ENCODE measurements around the gene MYH3.

Gene MYH3

DNA sequence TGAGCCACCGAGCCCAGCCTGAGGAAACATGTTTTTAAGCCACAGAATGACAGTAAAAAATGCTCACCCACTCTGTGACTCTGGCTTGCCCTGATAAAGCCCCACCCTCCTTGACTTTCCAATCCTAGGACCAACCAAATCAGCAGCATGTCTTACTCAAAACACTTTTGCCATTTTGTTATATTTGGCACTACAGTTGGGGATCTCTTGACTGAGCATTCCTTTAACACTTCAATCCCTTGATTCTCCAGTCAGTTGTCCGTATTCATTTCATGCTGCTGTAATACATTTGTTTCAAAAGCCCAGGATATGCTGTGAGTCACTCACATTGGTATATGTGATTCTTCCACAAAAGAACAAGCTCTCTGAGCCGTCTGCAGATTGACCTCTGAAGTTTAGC lies 8.2 kb downstream of the MYH3 start:
- DNase-seq (ENCODE audit: low read depth in 2 of 2), result no peak

DNA sequence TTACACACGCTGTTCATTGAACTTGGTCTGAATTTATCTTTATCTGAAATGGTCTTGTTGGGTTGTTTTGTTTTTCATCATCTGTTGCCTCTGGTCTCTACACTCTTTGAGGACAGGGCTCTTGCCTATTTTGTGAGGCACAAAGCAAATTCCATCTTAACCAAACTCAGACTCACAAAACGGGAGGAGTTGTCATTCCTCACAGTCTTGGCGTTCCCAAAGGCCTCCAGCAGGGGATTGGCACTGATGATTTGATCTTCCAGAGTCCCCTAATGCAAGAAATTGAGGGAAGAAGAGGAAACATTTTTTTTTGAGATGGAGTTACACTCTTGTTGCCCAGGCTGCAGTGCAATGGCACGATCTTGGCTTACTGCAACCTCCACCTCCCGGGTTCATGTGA lies 8.7 kb downstream of the MYH3 start:
- no peak for DNase-seq (ENCODE audit: low read depth in 2 of 2)

DNA sequence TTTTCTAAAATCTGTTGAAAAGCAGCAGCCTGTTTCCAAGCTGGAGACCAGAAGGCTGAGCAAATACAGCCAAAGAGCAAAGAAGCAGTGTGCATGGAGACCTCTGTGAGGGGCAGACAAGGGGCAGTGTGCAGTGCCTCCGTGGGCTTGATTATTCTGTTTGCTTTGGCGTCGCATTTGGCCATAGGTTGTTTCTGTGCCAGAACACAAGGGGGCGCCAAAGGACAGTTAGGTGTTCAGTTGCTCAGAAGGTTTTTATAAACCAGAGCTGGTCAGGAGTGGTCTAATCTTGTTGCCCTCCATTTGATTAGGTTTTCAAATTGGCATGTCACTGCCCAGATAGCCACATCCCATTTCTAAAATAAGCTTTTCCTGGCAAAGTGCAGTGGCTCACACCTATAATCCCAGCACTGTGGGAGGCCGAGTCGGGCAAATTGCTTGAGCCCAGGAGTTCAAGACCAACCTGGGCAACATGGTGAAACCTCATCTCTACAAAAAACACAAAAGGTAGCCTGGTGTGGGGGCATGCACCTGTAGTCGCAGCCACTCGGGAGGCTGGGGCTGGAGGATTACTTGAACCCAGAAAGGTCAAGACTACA lies 10.6 kb downstream of the MYH3 start:
- DNase-seq (ENCODE audit: low read depth in 2 of 2), result peak; percentile 58 to 66

DNA sequence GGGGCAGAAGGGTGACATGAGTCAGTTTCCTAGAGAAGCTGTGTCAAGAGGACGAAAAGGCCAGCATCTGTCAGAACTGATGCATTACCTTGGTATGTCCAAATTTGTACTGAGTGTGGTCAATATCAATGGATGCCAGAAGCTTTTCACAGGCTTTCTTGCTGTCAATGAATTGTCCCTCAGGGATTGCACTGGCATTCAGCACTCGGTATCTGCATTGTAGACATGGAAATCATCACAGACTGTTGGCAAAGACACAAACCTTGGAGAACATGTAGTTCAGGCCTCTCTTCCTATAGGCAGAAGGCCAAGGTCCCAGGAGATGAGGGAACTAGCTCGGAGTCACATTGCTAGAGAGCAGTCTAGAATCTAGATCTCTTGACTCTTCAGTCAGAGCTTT lies 16.6 kb downstream of the MYH3 start:
- DNase-seq (ENCODE audit: low read depth in 2 of 2), result no peak

DNA sequence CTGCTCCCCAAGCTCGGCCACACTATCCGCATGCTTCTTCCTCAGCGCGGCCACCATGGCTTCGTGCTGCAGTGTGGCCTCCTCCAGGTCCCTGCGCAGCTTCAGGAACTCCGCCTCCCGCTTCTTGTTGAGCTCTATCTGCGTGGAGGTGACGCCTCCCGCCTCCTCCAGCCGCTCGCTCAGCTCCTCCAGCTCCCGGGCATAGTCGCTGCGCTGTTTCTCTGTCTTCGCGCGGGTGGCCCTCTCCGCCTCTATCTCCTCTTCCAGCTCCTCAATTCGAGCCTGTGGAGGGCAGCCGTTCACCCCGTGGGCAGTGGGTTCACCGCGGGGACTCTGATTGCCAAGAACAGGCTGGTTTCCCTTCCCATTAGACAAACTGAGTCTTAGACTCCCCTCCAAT lies 19.0 kb downstream of the MYH3 start:
- no peak for DNase-seq (ENCODE audit: low read depth in 2 of 2)

DNA sequence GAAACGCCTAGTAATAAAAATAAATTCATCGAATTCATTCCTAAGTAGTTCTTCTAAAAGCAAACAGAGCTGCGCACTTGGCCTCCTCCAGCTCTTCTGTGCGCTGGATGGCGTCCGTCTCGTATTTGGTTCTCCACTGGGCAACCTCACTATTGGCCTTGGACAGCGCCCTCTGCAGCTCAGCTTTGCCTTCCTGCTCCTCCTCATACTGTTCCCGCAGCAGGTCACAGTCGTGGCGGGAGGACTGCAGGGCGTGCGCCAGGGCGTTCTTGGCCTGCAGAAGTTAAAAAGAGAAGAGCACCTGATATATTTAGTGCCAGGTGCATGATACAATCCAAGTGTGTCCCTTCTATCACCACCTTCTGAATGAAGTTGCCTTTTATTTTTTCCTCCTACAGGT lies 21.8 kb downstream of the MYH3 start:
- DNase-seq (ENCODE audit: low read depth in 2 of 2), result no peak

DNA sequence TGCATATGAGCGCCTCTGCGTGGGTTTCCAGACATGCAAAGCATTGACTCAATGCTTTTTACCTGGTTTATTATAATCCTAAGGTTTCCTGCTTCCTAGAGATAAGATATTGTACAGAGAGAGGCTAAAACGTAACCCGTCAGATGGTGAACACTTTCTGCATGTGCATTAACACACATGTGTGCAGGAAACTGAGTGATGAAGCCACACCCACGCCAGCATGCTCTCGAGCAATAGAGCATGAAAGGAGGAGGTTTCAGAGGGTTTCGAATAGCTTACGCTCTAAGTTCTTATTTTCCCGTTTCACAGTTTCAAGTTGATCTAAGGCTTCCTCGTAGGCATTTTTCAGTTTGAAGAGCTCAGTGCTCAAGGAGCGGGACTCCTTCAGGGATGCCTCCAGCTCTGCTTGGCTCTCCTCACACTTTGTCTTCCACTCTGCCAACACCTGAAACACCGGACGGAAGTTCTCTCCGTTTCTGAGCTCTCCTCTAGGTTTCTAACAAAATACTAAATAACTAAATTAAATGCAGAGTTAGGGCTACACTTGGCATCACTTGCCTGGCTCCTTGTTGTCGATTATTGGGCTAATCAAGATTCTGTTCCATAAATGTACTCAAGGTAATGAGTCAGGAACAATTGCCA lies 23.2 kb downstream of the MYH3 start:
- no peak for DNase-seq (ENCODE audit: low read depth in 2 of 2)

DNA sequence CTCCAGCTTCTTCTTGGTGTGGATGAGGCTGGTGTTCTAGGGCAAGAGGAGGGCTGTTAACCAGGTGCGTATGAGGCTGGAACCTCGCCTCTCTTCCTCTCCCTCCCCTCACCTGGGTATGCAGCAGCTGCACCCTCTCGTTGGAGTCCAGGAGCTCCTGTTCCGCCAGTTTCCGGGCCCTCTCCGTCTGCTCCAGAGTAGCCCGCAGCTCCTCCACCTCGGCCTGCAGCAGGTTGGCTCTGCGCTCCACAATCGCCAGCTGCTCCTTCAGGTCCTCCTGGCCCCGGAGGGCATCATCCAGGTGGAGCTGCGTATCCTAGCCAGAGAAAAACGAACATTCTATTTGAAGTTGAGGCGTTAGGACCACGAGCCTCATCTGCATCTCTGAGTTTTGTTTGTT lies 25.4 kb downstream of the MYH3 start:
- DNase-seq (ENCODE audit: low read depth in 2 of 2), result no peak

DNA sequence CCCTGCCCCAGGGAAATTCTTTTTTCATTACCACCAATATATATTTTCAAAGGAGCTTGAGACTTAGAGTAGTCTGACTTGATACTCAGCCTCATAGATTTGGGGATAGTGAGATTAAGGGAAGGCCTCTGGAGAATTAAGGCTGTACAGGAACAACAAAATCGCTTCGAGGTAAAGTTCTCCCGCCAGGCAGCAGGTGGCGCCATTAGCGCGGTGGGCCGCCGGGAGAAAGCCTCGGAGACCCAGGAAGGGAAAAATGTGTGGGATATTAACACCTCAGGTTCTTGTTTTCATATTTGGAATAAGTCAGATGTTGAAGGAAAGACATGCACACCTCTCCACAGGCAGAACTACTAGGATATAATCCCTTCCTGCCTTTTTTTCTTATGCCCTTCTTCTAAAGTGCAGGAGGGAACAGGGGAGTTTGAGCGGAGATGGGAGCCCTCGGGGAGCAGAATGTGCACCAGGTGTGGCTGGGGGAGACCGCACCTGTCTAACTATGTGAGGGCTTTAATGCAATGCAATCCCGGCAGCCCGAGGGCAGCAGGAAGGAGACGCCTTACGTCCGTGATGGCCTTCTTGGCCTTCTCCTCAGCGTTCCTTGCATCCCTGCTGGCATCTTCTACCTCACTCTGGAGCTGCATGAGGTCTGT lies 25.9 kb downstream of the MYH3 start:
- DNase-seq (ENCODE audit: low read depth in 2 of 2), result no peak

DNA sequence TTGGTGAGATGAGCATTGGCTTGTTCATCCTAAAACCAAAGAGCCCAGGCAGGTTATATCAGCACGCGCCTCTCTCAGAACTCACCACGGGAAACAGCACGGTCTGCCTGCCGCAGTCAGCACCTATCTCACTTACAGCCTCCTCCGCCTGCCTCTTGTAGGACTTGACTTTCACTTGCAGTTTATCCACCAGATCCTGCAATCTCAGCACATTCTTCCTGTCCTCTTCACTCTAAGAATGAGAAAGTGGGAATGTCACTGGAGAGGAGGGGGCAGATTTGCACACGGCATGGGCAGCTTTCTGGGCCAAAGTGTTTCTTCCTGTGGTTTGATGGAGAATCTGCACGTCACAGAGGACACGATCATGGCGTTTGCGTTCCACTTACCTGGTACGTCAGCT lies 27.4 kb downstream of the MYH3 start:
- no peak for DNase-seq (ENCODE audit: low read depth in 2 of 2)

DNA sequence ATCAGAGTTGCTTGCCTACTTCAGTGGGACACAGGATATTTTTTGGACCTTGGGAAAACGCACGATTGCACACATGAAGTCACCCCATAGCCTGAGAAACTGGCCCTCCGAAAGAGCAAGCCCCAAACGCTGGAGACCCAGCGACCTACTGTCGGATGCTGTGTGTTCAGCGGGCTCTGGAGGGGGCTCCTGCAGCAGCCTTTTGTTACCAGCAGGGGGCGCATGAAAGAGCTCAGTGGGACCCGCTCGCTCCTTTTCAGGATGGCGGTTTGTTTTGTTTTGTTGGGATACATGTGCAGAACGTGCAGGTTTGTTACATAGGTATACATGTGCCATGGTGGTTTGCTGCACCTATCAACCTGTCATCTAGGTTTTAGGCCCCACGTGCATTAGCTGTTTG lies 28.4 kb downstream of the MYH3 start:
- no peak for DNase-seq (ENCODE audit: low read depth in 2 of 2)

DNA sequence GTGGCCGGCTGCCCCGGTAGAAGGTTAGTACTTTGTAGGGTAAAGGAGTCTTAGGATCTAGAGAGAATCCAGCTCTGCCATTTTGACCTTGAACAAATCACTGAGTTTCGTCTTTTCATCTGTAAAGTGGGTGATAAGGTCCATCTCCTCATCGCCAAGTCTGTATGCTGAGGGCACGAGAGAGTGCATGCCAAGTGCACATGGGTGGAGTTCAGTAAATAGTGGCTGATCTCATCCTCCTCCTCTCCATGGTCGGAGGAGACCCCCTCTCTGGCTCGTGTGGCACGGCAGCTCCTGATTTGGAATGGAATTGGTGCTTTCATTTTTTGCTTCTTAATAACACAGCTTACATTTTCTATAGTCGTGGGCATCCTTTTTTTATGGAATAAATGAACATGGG lies 30.7 kb downstream of the MYH3 start:
- no peak for DNase-seq (ENCODE audit: low read depth in 2 of 2)

DNA sequence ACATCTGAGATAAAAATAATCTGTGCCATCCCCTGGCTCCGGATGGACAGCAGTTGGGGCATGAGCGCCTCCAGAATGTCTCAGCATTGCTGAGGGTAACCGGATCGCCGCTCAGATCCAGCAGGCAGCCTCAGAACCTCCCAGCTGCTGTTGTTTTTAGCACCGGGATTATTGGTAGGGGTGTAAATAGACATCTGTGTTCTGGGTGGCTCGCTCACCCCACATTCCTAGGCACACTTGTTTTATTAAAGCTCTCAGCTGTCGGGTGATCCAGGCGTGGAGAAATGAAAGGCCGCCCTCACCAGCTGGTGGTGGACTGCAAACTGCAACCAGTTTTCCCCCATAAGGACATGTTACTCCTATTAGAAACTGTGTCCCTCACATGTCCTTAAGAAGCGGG lies 32.1 kb downstream of the MYH3 start:
- no peak for DNase-seq (ENCODE audit: low read depth in 2 of 2)

DNA sequence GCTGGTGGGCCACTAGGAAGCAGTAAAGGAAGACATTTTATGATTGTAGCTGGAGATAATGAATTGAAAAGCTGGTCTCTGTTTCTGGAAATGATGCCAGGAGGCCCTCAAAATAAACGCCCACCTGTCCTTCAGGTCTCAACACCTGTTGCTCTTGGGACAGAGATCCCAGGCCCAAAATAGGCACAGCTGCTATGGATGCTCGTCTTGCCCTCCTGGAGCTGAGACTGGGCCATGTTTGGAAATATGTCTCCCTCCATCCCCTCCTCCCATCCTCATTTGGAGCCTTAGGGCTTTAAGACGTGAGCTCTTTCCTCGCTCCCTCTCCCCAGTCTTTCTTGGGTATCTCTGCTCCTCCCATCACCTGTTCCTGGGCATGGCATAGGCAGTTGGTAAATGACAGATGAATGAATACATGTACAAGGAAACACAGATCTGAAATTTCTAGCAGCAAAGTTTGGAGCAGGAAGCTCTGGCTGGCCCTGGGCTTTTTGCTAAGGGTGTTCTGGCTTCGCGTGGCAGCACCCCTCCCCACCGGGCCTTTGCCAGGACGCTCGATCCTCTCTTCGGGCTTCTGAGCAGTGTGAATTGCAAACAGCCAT lies 33.3 kb downstream of the MYH3 start:
- no peak for DNase-seq (ENCODE audit: low read depth in 2 of 2)

DNA sequence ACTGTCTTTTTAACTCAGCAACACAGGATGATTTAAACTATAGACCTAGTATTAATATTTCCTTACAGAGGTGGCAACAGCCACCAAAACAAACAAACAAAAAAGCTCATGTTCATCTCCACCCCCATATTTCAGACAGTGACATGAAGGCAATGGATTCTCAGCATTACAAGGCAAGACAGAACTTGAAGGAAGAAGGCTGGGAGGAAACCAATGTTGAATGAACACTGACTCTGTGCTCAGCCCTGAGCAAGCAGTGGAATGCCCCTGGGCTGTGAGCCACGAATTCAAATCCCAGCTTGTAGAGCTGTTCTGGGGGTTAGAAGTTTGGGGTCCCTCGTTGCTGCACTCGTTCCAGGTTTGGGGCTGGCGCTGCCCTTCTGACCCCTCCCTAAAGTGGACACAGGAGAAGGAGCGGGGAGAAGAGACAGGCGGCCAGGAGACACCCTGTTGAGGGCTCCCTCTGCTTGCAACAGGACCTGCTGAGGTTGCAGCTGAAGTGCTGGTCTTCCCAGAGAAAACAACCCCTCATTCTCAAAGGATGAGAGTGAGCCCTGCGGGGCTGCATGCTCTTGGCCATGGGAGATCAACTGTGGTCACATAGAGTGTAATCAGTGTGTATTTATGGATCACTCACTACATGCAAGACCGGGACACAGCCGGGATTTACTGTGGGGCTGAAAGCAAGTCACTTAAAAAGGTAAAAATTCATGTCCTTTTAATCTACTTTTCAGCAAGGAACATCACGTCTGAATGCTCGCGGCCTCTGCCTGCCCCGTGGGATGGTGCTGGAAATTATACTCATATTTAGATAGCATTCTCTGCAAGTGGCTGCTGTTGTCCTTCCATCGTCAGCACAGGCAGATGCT lies 34.3 kb downstream of the MYH3 start:
- DNase-seq (ENCODE audit: low read depth in 2 of 2), result no peak

DNA sequence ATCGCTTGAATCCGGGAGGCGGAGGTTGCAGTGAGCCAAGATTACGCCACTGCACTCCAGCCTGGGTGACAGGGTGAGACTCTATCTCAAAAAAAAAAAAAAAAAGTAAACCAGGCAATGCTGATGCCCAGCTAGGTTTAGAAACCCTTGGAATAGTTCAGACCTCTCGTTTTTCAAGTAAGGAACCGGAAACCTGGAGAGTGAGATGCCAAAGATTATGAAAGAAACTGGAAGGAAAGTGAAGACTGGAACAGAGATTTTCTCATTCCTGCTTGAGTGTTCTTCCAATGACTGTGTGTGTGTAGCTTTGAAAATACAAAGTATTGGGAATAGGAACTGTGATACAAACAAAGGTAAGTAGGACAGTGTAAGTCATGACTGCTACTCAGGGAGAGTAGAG lies 35.7 kb downstream of the MYH3 start:
- DNase-seq (ENCODE audit: low read depth in 2 of 2), result no peak

DNA sequence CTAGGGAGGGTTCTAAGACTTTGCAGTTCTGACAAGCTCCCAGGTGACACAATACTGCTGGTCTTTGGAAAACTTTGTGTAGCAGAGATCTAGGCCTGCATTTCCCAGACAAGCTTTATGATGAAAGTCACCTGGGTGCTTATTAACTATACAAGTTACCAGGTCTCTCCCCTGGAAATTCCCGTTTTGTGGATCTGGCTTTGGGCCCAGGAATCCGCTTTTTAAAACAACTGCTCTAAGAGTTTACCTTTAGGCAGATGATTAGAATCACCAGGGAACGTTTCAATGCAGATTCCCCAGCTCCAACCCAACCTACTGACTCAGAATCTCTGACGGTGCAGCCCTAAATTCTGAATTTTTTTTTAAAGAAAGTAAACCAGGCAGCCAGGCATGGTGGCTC lies 36.3 kb downstream of the MYH3 start:
- DNase-seq (ENCODE audit: low read depth in 2 of 2), result no peak

DNA sequence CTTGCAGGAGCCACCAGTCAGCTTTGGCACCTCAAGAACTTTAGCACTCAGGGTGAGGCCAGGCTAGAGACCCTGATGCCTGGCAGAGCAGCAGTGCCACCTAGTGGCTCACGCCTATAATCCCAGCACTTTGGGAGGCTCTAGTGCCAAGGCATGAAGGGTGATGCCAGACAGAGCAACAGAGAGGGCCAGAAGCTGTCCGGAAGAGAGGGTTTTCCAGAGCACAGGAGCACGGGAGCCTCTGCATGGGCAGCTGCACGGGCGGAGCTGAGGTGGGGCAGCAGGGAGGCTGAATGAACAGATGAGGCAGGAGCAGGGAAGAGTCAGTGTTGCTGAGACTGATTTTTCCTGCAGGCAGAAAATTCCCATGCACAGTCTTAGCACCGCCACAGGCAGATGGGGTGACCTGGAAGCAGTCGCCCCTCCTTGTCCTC lies 38.9 kb downstream of the MYH3 start:
- peak; percentile 28 to 46 for DNase-seq (ENCODE audit: low read depth in 2 of 2)

DNA sequence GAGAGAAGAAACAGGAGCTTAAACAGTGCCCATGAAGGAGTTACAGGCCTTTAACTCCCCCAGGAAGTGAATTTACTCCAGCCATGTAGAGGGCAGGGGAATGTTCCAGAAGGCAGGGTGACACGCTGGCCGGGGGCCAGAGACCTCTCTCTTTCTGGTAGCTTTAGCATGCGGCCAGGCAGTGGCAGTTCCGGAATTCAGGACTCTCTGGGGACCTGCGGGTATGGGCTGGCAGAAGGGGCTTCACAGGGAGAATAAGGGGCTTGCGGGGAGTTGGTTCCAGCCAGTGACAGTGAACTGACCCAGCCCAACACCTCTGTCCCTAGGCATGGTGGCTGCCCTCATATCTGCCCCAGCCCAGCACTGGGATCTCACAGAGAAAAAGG lies 40.0 kb downstream of the MYH3 start:
- DNase-seq (ENCODE audit: low read depth in 2 of 2), result no peak

DNA sequence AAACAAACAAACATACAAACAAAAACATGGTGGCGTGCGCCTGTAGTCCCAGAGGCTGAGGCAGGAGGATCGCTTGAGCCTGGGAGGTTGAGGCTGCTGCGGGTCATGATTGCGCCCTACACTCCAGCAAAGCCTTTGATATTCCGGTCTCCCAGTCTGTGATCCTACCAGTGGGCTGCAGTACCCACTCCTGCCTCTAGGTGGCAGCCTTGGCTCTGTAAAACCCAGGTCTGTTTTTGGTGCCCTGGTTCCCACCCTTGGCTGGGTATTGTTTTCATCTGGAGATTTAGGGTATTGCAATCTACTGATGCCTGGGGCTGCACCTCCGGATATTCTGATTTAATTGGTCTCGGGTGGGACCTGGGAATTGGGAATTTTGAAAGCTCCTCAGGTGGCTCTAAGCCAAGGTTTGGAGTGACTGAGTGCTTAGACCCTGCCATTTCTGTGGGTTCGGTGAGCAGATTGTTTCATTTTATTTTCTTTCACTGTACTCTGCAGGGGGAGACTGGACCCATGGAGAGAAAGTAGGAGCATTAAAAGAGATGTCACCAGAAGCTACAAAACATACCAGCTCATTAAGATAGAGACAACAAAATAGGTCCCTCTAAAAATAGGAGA lies 40.5 kb downstream of the MYH3 start:
- peak; percentile 68 to 82 for DNase-seq (ENCODE audit: low read depth in 2 of 2)

DNA sequence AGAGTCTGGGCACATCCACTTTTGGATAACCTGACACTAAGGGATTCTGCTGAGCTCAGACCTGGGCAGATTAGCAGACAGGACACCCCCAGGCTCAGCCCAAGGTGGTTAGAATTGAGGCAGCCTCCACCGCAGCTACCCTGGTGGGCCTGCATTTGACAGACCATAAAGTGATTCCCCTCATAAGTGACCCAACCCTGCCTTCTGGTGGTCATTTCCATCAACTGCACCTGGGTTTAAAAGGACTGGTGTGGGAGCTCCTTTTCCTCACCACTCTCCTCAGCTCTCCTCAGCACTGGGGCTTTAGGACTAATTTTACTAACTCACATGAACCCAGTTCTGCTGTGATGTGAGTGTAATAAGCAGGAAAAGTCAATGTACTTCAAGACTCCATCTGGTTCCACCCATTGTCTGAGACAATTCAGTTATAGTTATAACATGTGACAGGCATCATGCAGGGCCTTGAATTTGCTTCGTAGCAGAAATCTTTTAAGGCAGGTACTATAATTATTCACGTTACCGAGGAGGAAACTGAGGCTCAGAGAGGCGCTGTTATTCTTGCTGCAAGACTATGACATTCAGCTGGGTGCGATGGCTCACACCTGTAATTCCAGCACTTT lies 42.5 kb downstream of the MYH3 start:
- DNase-seq (ENCODE audit: low read depth in 2 of 2), result no peak
